ENCODE results near the gene ZNF540.
"Not testable (repeated sequence)": the region's sequence is repeated elsewhere in the genome, so short reads cannot be mapped to it uniquely, and the experiment has no call there.

ZNF540 gene

DNA sequence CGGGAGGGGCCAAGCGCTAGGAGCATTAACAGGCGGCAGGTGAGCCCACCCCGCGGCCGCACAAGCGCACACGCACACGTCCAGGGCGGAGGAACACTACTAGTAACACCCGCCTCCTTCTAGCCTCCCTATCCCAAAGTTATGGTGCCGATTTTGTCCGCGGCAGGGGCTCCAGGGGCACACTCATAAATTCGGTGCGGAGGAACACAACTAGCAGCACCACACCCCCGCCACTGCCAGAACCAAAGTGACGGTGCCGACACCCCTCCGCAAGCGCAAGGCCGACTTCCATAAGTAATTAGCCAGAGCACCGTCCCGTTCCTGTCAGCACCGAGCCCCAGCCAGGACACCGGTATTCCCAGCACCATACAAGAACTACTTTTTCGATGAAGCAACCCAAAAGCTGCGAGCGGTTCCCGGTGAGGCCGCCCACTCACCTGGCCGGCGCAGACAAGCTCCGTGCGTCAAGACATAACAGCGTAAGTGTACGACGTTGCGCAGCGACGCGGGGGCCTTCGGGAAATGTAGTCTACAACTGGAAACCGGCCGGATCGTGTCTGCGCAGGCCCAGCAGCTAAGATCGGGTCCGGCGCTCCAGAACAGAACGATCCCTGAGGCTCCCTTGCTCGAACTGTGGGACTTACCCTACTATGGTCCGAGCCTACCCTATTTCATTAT lies at the start of gene ZNF540, which contains the start of gene ZNF571:
TSS of gene ZNF540 (plus strand) at position 573 of the 678 bp plus-strand sequence. CDS start 3,572 bp downstream, outside the sequence.
TSS of gene ZNF571 (minus strand) at position 489 of the 678 bp plus-strand sequence. CDS start 8,116 bp downstream, outside the sequence.
- DNase-seq (ENCODE audit: low spot score) = peak; percentile 73

DNA sequence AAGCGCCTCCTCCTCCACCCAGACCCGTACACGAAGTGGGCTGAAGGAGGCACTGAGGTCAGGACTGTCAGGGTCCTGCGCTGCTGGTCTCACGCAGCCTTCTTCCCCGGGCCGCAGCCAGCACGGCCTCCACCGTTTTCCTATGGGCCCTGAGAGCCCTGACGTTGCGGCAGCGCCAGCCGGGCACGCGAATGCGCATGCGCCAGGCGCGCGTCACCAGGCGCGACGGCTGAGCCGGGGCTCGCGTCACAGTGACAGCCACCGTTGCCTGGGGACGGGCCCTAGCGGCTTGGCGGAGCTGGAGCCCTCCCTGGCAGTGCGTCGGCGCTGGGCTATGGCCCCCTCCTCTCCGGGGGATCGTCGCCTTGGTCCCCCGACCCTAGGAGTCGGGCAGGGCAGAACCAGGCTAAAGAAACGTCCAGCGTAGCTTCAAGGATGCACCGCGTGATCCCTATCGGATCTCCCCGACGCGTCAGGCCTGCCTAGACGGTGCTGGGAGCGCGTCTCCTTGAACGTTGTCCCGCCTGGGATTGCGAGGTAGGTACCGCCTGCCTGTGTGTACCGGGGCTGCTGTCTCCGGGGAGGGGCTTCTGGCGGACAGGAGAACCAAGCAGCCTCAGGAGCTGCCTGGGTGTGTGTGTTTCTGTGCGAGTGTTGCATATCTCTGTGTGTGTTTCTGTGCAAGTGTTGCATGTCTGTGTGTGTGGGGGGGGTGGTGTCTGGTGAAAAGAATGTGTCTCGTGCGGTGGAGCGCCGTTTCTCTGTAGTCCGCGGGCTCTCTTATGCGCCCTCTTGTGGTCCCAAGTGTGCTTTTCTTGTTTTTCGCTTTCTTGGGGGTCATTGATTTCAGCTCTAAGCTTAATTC lies 43.3 kb upstream of the ZNF540 start:
- peak; percentile 57 for DNase-seq (ENCODE audit: low spot score)

DNA sequence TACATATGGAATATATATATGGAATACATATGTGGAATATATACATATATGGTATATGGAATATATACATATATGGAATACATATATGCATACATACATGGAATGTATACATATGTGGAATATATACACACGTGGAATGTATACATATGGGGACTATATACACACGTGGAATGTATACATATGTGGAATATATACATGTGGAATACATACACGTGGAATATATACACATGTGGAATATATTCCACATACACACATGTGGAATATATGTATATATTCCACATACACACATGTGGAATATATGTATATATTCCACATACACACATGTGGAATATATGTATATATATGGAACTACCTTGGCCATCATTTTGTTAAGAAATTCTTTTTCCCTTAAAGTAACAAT lies 31.2 kb upstream of the ZNF540 start:
- no peak for DNase-seq (ENCODE audit: low spot score)

DNA sequence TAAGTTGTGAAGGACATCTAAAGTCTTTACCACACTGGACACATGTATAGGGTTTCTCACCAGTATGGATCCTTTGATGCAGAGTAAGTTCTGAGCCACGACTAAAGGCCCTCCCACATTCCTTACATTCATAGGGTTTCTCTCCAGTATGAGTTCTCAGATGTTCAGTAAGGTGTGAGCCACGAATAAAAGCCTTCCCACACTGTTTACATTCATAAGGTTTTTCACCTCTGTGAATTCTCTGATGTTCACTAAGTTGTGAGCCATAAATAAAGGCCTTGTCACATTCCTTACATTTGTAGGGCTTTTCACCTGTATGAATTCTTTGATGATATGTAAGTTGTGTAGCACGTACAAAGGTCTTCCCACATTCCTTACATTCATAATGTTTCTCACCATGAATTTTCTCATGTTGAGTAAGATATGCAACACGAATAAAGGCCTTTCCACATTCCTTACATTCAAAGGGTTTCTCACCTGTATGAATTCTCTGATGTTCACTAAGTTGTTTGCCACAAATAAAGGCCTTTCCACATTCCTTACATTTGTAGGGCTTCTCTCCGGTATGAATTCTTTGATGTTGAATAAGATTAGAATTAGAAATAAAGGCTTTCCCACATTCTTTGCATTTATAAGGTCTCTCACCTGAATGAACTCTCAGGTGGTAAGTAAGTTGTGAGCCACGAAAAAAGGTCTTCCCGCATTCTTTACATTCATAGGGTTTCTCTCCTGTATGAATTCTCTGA lies 29.9 kb upstream of the ZNF540 start:
- no peak for DNase-seq (ENCODE audit: low spot score)

DNA sequence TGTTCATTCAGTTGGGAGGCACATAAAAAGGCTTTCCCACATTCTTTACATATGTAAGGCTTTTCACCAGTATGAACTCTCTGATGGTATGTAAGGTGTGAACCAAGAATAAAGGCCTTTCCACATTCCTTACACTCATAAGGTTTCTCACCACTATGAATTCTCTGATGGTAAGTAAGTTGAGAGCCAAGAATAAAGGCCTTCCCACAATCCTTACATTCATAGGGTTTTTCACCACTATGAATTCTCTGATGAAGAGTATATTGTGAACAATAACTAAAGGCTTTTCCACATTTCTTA lies 29.4 kb upstream of the ZNF540 start:
- no peak for DNase-seq (ENCODE audit: low spot score)

DNA sequence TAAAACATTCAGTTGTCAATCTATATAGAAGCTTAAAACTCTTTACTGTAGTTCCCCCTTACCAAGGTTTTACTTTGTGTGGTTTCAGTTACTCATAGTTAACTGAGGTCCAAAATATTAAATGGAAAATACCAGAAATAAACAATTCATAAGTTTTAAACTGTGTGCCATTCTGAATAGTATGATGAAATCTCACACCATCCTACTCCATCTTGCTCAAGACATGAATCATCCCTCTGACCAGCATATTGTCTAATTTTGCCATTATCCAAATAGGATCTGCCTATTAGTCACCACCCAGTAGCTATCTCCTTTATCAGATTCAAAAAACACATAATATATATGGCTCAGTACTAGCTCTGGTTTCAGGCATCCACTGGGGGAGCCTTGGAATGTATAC lies 22.5 kb upstream of the ZNF540 start:
- DNase-seq (ENCODE audit: low spot score) = no peak

DNA sequence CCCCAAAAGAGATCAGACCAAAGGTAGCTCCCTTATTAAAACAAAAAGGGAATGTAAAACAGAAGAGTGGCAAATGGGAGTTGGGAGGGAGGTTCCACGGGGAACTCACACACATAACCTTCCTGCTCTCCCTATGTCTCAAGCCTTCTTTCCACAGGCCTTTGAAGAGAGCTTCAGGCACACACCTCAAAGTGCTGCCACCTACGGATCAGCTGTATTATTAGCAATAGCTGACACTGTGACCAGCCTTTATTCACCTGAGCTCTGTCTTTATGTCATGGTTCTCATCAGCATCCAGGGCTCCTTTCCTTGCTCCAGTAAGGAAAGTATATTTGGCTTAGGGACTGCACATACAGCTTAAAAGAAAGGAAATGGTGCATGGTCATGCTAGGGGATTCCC lies 11.3 kb upstream of the ZNF540 start:
- no peak for DNase-seq (ENCODE audit: low spot score)

DNA sequence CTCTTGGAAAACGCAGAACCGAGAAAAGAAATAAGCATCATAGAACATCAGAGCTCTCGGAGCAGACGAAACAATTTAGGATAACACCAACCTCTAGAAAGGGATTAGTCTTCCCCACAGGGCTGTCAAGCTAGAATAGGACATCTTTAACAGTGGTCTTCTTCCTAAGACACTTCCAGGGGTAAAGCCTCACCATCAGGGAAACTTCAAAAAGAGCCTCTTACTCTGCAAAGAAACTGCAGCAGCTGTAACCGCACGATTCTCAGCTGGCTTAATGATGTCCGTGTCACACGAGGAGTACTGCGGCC lies 726 bp upstream of the ZNF540 start:
- no peak for DNase-seq (ENCODE audit: low spot score)

DNA sequence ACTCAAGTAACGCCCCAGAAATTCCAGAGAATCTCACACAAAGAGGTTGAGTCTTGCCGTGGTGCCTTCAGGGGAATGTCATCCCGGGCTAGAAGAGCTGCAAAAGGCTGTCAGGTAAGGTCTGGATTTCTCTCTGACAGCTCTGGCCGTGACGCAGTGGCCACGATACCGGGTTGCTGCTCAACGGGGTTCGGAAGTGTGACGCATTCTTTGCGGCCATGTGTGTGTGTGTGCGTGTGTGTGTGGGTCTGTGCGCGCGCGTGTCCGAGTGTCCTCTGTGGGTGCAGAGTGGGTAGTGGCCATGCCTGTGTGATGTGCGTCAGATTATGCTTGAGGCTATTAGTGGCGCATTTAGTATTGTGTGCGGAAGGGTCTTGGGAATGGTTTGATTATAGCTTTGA lies 306 bp downstream of the ZNF540 start:
- no peak for DNase-seq (ENCODE audit: low spot score)

DNA sequence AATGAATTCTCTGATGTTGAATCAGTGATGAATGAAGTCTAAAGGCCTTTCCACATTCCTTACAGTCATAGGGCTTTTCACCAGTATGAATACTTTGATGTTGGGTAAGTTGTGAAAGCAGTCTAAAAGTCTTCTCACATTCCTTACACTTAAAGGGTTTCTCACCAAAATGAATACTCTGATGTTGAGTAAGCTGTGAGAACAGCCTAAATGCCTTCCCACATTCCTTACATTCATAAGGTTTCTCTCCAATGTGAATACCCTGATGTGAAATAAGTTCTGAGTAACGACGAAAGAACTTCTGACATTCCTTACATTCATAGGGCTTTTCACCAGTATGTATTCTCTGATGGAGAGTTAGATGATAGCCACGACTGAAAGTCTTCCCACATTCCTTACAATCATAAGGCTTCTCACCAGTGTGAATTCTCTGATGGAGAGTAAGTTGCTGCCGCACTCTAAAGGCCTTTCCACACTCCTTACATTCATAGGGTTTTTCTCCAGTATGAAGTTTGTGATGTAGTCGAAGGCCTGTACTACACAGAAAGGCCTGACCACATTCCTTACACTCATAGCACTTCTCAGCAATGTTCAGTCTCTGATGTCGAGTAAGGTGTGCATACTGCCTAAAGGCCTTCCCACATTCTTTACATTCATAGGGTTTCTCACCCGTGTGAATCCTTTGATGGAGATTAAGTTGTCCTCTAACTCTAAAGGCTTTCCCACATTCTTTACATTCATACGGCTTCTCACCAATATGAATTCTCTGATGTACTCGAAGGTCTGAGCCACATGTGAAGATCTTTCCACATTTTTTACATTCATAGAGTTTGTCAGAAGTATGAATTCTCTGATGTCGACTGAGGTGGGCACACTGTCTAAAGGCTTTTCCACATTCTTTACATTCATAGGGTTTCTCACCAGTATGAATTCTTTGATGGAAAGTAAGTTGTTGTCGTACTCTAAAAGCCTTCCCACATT lies 40.7 kb downstream of the ZNF540 start:
- DNase-seq (ENCODE audit: low spot score) = no peak

DNA sequence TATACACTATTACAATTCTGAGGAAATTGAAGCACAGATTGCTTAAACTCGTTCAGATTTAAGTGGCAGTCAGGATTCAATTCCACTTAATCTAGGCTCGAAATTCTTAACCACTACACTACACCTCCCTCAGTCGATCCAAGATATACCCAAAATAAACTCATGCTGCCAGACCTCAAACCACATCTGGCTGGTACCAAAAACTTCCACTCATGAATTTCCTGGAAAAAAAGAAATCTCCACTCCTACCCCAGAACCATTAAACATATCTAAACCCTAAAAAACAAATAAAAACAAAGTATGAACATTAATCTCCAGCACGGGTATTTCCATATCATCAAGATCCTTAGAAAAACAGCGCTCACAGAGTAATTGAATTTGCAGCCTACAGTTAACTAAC lies 59.4 kb downstream of the ZNF540 start:
- no peak for DNase-seq (ENCODE audit: low spot score)

DNA sequence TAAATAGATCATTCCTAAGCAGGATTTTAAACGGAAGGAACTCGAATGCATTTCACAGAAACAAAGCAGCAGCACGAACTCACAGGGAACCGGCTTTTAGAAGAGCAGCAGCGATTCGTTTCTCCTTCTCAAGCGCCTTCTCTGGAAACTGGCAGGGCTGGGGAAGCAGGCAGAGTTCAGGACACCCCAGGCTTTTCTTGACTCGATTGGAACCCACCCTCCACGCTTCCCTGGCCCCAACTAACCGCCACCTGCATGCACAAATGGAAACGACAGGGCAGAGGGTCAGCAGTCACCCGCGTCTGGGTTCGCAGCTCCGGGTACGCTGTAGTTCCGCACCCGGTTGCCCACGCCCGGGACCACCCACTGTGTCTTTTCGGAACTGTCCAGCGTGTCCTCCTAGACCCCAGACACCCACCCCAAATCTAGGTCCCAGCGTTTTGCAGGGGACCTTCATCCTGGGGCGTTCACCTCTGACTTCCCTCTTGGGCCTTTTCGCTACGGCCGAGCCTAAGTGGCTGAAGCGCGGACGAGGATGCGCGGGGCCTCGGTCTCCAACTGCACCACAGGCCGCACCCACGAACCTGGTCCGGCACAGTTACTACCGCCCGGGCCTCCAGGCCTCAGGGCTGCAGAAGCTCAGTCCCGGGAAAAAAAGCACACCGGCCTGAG lies 60.1 kb downstream of the ZNF540 start:
- DNase-seq (ENCODE audit: low spot score) = peak; percentile 22

DNA sequence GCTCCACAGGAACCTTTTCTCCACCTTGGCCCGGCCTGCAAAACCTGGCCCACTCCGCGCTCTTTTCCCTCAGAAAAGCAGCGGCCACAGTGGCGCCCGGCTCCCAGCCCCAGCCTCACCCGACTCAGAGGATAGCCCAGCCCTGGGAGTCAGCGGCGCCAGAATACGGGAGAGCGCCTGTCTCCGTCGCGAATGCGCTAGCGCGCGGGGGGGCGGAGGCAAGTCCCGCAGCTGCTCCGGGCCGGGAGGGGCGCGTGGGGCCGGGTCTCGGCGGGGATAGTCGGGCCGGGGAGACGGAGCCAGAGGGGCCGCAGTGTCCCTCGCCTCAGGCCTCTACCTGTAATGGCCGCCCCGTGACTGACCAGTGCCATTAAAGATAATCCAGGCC lies 60.6 kb downstream of the ZNF540 start, which contains the start of gene ZFP30:
TSS of gene ZFP30 (minus strand) at position 165 of the 388 bp plus-strand sequence. CDS start 7,643 bp downstream, outside the sequence.
- DNase-seq (ENCODE audit: low spot score) = peak; percentile 31

DNA sequence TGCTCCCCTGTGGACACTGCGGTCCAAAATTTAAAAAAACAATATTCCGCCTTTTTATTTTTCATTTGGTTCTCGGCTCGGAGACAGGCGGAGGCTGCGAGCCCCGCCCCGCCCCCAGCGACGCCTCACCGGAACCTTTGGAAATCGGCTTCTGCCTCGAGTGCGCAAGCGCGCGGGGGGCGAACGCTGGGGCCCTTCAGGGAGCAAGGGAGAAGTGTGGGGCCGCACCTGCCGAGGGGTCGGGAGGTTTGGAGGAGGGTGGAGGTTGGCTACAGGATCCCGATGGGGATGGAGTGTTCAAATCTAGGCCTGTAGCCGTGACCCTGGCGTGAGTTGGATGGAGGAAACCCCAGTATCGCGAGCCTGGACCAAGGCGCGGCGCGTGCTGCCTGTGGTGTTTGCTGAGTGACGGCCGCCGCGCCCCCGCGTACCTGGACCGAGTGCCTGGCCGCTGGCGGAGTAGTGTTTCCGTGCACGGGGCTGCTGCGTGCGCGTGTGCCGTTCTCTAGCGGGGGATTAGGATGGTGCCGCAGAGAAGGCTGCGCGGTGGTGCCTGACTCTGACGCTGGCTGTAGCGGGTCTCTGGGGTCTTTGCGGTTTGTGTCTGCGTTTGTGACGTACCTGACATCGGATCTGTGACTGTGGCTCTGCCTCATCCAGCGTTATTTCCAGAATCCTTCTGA lies 61.2 kb downstream of the ZNF540 start:
- peak; percentile 75 for DNase-seq (ENCODE audit: low spot score)

DNA sequence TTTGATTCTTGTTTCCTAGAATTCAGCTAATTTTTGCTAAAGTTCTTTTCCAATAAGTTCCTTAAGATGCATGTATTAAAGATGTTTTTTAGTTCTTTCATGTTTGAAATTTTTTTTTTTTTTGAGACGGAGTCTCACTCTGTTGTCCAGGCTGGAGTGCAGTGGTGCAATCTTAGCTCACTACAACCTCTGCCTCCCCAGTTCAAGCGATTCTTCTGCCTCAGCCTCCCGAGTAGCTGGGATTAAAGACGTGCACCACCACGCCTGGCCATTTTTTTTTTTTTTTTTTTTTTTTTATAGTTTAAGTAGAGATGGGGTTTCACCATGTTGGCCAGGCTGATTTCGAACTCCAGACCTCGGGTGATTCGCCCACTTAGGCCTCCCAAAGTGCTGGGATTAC lies 62.5 kb downstream of the ZNF540 start:
- DNase-seq (ENCODE audit: low spot score) = not testable (repeated sequence)
